Right cardiac atrium (tissue), 5 donors: ENCODE data around the gene EMD. TPM values are rescaled to one million over a fixed set of nuclear protein-coding genes. Genes with fewer than 3 reads are reported as not detected.

Experiments
- ATAC-seq, 2 donors: fragments of 200-7000 bp; cut with Tn5 transposase; one replicate each; pipeline versions ENCODE4 v1.8.0 to v1.9.1; 2020; ENCODE audit warnings: moderate library complexity in 2 of 2, mild to moderate bottlenecking in 1 of 2
- DNase-seq, 3 donors: peaks; one replicate each; pipeline ENCODE4 v3.0.0-alpha.2; 2020
- H3K27ac ChIP-seq: one replicate; pipeline ENCODE4 v1.5.1; 2013; ENCODE audit warnings: mild to moderate bottlenecking, low read length, control low read depth, moderate library complexity
- H3K27me3 ChIP-seq: one replicate; pipeline ENCODE4 v1.6.1; 2013; ENCODE audit not compliant: control insufficient read depth, insufficient read depth
- H3K4me1 ChIP-seq: one replicate; pipeline ENCODE4 v1.6.1; 2013; ENCODE audit warnings: low read length; ENCODE audit not compliant: control insufficient read depth, insufficient read depth
- H3K4me3 ChIP-seq: one replicate; pipeline ENCODE4 v1.5.1; 2013; ENCODE audit warnings: low read length, control low read depth
- H3K9me3 ChIP-seq: one replicate; pipeline ENCODE4 v1.6.1; 2013; ENCODE audit warnings: low read length; ENCODE audit not compliant: control insufficient read depth
- WGBS: extraction: QIAGEN DNeasy Blood & Tissue Kit; methylation state at CpG from one replicate; pipeline ENCODE4 v1.1.7; 2013; 5-methylcytosine and 5-hydroxymethylcytosine counted together
- intact Hi-C, 4 donors: fragments of 100-400 bp; cut with DNase I; formaldehyde crosslinking; loops; one replicate each; pipeline versions ENCODE4 v1.11.0 to v1.14.0; 2022 to 2023
- polyA plus RNA-seq: library from polyadenylated mRNA; stranded (reverse); fragments of 200-250 nt; gene quantifications from one replicate; pipeline ENCODE4 v1.2.3, GENCODE V29; 2013
- total RNA-seq, 4 donors: library from RNA; stranded (reverse); fragmentation: NEBNext Ultra II Directional; extraction: Animal tissue kit (Norgen Biotek cat#: 25700); gene quantifications; one replicate each; pipeline ENCODE4 v1.2.1, GENCODE V29; 2021
- donor health status: healthy with polysubstance abuse.
- donor health status: DM: no; HTN: yes; CAD: no.
- donor health status: DM: no; HTN: no; CAD: no.
- donor health status: DM: no; HTN: yes; CAD: no; lungs with severe emphysema.
- donor health status: DM: yes; HTN: yes; CAD: no.

EMD gene
- total and polyA plus RNA-seq, 5 donors: 58.5 to 86.1 (median 60.6) TPM

DNA sequence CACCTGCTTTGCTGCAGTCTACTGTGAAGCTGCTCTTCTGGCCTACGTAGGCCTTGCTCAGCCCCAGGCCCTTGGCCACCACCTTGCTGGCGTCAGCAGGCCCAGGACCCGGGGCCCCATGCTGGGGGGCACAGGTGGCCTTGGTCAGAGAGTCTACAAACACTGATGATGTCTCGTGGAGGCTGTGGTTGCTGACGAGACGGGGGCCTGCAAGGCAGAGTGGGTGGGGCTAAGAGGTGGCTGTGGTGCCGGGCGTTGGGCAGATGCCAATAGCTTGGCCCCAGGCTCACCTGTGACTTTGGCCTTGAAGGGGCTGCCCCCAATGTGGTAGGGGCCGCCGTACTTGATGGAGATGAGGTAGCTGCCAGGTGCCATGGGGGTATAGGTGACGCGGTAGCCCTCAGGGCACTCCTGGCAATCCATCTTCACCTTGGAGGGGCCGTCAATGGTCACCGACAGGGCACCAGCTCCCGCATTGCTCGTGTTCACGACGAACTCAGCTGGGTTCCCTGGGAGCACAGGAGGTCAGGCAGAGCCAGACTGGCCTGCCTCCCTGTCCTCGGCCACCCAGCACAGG lies 29.6 kb upstream of the EMD start:
- Histone ChIP-seq H3K4me3 (no peak overlapping the region), H3K9me3 (no peaks in the 10 kb centered on the region), H3K27me3 (no peaks in the 10 kb centered on the region), H3K27ac (no peak overlapping the region), H3K4me1 (no peaks in the 10 kb centered on the region)
- DNase-seq (peak; percentile 15 to 49 (median 46)), ATAC-seq (no peak)
- WGBS: 61% methylated on average over 19 of the region's 19 CpGs
- intact Hi-C loops: no loop called here

DNA sequence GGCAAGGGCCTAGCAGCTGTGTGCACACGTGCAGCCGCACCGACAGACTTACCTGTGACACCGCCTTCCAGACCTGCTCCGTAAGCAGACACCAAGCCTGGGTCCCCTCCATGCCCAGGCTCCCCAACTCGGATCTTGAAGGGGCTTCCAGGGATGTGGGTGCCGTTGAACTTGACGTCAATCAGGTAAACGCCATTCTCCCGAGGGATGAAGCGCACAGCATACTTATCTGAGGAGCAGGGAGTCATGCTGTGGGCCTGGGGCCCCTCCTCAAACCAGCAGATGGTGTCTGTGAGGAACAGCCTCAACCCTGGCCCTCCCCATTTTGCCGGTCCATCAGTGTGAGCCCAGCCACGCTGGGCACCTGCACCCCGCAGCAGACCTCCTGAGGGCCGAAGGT lies 29.1 kb upstream of the EMD start:
- no peak overlapping the region for H3K27ac ChIP-seq
- peak in 2 of 3 donors; percentile 34 to 47 for DNase-seq

DNA sequence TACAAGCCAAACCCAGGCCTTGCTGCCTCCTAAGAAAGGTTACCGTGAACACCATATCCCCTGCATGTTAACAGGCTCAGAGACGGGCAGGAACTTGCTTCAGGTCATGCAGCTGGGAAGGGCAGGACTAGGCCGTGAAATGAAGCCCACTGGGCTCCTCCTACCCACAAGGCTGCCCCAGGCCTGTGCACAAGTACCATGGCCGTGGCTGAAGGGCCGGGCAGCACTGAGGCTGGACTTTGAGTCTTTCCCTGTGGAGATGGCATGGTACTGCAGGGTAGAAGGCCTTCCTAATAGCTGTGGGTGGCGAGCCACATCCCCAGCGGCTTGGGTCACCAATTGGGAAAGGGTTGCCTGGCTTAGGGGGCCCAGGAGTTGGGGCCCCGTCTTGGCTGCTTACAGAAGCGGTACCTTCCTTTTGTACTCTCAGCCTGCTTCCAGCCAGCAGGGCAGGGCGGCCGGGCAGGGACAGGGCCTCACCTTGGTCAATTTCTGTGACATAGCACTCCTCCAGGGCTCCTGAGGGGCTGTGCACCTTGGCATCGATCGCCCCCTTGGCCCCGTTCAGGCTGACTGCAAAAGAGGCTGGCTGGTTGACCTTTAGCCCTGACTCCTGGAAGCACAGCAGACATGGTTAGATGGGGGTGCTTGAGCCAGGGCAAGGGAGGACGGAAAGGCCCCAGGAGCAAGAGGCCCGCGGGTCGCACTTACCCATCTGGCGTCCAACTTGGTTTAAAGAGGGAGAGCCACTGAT lies 28.5 kb upstream of the EMD start:
- no peaks in the 10 kb centered on the region for H3K27me3 ChIP-seq
- DNase-seq (peak in 2 of 3 donors; percentile 20 to 59), ATAC-seq (no peak)
- intact Hi-C loops: no loop called here
- no peaks in the 10 kb centered on the region for H3K9me3 ChIP-seq
- H3K27ac ChIP-seq: no peak overlapping the region
- no peaks in the 10 kb centered on the region for H3K4me1 ChIP-seq
- no peak overlapping the region for H3K4me3 ChIP-seq
- 77% methylated on average over 19 of the region's 19 CpGs for WGBS

More for the DNA sequence above, 29.1 kb upstream of the EMD start:
- Histone ChIP-seq H3K27me3 (no peaks in the 10 kb centered on the region), H3K9me3 (no peaks in the 10 kb centered on the region), H3K4me1 (no peaks in the 10 kb centered on the region), H3K4me3 (no peak overlapping the region)
- intact Hi-C loops: no loop called here
- 80% methylated on average over 15 of the region's 15 CpGs for WGBS
- no peak for ATAC-seq

DNA sequence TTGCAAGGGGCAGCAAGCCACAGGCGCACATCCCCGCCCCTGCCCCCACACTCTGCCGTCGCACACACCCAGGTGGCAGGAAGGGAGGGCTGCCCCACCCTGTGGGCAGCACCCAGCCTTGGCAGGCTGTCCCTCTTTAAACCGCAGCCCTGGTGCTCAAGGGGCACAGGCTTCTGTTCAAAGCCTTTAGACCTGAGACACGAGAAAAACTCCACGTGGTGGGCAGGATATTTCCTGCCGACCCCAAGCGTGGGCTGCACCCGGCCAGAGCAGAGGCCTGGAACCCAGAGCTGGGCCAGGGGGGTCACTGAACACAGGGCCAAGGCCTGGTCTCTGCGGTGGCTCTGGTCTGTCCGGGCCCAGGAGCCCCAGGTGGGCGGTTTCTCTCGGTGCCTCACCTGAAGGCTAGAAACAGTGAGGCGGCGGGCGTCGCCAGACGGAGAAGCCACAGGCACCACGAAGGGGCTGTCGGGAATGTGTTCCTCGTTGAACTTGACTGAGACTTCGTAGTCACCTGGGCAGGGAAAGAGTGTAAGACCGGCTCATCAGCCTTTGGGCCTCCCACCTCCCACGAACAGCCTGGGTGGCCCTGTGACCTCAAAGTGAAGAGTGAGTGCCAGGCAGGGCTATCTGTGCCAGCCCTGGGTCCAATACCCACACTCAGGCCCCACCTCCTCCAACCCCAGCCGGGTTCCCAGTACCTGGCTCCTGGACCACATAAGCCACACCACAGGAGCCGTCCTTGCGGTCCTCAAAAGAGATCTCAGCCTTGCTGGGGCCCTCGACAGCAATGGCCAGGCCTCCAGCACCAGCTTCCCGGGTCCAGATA lies 27.7 kb upstream of the EMD start:
- Histone ChIP-seq H3K9me3 (no peaks in the 10 kb centered on the region), H3K27ac (no peak overlapping the region), H3K4me3 (no peak overlapping the region), H3K4me1 (no peaks in the 10 kb centered on the region), H3K27me3 (no peaks in the 10 kb centered on the region)
- 70% methylated on average over 29 of the region's 30 CpGs for WGBS
- DNase-seq: peak in 2 of 3 donors; percentile 37 to 42
- no peak for ATAC-seq
- intact Hi-C loops: no loop called here

DNA sequence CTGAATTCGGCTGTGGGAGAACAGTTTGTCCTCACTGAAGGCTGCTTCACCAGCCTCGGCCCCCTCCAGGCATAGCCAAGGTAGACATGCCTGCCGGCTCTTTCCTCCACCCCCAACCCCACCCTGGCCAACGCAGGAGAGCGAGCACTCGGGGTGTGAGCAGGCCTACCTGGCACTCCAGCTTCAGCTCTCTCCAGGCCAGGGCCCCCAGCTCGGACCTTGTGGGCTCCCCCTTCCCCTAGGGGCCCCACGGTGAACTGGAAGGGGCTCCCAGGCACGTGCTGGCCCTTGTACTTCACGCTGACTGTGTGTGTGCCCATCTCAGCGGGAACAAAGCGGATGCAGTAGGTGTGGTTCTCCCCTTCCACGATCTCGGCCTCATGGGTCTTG lies 27.1 kb upstream of the EMD start:
- WGBS: 68% methylated on average over 14 of the region's 14 CpGs
- intact Hi-C loops: no loop called here

DNA sequence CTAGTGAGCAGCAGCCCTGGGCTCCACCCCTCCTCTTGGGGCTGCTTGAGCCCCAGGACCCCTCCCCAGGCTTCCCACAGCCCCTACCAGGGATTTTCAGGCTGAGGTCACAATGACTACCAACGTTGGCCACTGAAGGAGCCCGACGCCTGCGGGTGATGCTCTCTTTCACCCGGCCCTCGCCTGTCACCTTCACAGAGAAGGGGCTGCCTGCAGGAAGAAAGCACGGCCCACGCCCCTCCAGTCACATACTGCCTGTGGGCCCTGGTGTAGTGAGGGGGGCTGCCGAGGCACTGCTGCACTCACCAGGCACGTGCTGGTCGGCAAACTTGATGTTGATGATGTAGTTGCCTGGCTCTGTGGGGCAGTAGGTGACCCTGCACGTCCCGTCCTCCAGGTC lies 26.6 kb upstream of the EMD start:
- ATAC-seq (no peak), DNase-seq (peak in 2 of 3 donors; percentile 17 to 53)
- intact Hi-C loops: no loop called here
- Histone ChIP-seq H3K9me3 (no peaks in the 10 kb centered on the region), H3K4me1 (no peaks in the 10 kb centered on the region), H3K4me3 (no peak overlapping the region), H3K27ac (no peak overlapping the region), H3K27me3 (no peaks in the 10 kb centered on the region)
- WGBS: 62% methylated on average over 13 of the region's 13 CpGs

More for the DNA sequence above, 27.1 kb upstream of the EMD start:
- Histone ChIP-seq H3K4me1 (no peaks in the 10 kb centered on the region), H3K9me3 (no peaks in the 10 kb centered on the region), H3K27me3 (no peaks in the 10 kb centered on the region), H3K4me3 (no peak overlapping the region), H3K27ac (no peak overlapping the region)
- no peak for ATAC-seq
- DNase-seq: peak in 2 of 3 donors; percentile 17 to 37

DNA sequence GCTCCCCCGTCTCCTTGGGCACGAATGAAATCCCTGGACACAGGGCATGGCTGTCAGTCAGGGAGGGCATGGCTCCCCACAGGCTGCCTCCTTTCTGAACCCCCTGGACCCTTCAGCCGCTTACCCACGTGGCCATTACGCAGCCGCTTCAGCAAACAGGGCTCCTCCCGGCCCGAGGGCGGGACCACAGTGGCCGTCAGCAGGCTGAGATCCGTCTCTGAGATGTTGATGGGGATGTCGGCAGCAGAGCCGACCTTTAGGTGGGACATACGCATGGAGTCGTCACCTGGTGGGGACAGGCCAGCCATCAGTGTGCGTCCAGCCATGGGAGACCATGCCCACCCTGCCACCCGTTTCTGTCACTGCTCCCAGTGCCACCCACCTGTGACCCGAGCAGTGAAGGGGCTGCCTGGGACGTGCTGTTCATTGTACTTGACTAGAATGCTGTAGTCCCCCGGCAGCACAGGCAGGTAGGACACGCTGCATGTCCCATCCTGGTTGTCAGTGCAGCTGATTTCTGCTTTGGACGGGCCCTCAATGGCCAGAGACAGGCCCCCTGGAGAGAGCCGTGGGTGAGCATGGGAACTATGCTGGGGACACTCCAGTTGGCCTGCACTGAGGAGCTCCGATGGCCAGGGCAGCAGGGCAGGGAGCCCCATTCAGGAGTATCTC lies 25.8 kb upstream of the EMD start:
- Histone ChIP-seq H3K4me3 (no peak overlapping the region), H3K9me3 (no peaks in the 10 kb centered on the region), H3K27me3 (no peaks in the 10 kb centered on the region), H3K4me1 (no peaks in the 10 kb centered on the region), H3K27ac (no peak overlapping the region)
- intact Hi-C loops: no loop called here
- DNase-seq (peak; percentile 11 to 41 (median 18)), ATAC-seq (no peak)
- WGBS: 76% methylated on average over 24 of the region's 24 CpGs

DNA sequence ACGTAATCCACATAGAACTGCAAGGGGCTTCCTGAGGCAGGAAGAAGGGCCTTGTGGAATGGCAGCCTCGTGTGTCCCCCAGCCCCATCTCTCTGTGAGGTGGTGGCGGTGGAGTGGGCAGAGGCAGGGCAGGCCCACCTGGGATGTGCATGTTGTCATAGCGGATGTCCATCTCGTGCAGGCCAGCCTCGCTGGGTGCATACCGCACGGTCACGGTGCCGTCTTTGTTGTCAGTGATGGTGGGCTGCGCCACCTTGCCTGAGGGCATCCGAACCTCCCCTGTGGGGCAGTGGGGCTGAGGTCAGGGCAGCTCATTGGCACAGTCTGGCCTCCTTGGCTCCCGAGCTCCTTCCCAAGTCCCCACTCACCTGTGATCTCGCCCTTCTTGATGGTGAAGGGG lies 25.1 kb upstream of the EMD start:
- Histone ChIP-seq H3K27me3 (no peaks in the 10 kb centered on the region), H3K4me1 (no peaks in the 10 kb centered on the region), H3K27ac (no peak overlapping the region), H3K9me3 (no peaks in the 10 kb centered on the region), H3K4me3 (no peak overlapping the region)
- intact Hi-C loops: no loop called here
- ATAC-seq (no peak), DNase-seq (peak in 2 of 3 donors; percentile 31 to 39)
- 75% methylated on average over 14 of the region's 14 CpGs for WGBS

DNA sequence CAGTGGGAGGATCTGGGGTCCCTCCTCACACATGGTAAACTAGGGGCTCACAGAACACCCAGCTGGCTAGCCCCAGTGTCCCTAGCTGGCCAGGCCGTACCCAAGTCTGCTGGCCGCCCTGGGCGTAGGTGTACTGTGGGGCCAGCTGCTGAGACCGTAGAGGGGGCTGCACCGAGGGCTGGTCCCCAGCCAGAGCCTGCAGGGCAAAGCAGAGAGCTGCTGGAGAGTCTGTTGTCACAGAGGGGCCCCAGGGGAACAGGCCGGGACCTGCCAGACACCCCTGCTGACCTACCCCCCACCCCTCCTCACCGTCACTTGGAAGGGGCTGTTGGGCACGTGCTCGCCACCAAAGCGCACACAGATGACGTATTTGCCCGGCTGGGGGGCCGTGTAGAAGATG lies 24.6 kb upstream of the EMD start:
- H3K4me1 ChIP-seq: no peaks in the 10 kb centered on the region
- DNase-seq (peak; percentile 9 to 43 (median 16)), ATAC-seq (no peak)
- WGBS: 78% methylated on average over 13 of the region's 13 CpGs
- intact Hi-C loops: no loop called here
- H3K4me3 ChIP-seq: no peak overlapping the region
- no peaks in the 10 kb centered on the region for H3K27me3 ChIP-seq
- no peaks in the 10 kb centered on the region for H3K9me3 ChIP-seq
- H3K27ac ChIP-seq: no peak overlapping the region

DNA sequence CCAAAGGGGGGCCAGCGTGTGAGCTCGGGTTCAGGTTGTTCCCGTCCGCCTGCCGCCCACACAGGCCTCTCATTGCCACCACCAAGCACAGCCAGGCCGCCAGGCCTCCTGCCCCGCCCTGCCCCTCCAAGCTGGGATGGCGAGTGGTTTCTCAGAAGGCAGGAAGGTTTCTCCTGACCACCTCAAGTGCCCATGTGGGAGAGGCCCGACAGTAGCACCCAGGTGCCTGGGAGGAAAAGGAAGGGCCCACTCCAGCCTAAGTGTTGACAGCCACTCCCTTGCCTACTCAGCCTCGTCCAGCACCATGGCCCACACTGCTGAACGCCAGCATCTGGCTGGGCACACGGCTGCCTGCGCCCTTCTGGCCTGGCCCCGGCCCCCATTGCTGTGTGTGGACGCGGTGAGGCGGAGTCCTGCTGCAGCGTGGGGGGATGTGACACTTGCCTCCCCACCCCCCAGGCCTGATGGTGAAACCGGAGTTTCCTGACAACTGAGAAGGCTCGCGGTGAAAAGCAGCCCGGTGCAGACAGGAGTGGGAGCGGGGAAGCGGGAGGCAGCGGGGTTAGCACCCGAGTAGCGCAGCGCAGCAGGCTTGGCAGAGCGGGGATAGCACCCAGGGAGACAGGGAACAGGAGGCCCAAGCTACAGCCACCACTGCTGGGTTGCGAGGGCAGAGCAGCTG lies 23.9 kb upstream of the EMD start:
- no peaks in the 10 kb centered on the region for H3K9me3 ChIP-seq
- ATAC-seq (no peak), DNase-seq (peak in 2 of 3 donors; percentile 16 to 48)
- 66% methylated on average over 30 of the region's 30 CpGs for WGBS
- no peak overlapping the region for H3K4me3 ChIP-seq
- H3K27ac ChIP-seq: no peak overlapping the region
- no peaks in the 10 kb centered on the region for H3K4me1 ChIP-seq
- H3K27me3 ChIP-seq: no peaks in the 10 kb centered on the region
- intact Hi-C loops: no loop called here
